ENCODE measurements around the gene SEC24C.

The SEC24C gene

DNA sequence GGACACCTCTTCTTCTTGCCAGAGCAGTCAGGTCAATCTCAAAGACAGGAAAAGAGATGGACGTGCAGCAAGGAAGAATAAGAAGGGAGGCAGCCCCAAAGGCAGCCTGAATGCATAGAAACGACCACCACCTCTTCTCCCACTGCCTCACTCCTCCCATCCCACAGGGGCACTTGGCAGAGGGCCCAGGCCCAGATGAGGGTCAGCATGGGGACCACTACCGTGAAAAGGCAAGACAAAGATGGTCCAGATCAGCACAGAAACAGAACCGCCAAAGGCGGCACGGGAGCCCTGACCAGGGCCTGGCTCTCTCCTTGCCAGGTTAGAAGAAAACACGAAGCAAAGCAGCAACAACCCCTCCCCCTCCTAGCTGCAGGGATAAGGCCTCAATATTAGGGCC is 69.2 kb downstream of the SEC24C start:
- no peak for DNase-seq (ENCODE audit: low read depth)

DNA sequence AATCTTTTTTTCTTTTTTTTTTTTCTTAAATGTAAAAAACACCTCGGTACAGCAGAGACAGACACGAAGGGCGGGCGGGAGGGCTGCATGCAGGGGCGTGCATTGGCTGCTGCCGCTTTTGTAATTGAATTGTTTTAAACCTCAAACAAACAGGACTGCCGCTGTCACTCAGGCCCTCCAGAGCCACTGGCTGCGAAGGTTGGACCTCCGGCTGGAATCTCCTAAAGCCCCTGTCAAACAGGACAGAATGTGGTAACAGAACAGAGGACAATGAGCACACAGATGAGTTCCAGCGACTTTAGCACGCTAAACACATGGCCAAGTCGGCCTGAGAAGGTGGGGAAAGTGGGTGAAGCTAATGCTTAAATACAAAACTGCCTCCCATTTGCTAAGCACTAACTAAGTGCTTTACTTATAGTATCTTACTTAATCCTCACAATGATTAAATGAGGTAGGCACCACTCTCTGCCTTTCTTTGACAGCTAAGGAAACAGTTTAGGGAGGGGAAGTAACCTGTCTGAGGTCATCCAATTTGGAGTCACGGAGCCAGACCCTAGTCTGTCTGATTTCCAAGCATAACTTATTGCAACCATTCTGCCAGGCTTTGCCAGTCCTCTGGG is 70.2 kb downstream of the SEC24C start:
- no peak for DNase-seq (ENCODE audit: low read depth)

DNA sequence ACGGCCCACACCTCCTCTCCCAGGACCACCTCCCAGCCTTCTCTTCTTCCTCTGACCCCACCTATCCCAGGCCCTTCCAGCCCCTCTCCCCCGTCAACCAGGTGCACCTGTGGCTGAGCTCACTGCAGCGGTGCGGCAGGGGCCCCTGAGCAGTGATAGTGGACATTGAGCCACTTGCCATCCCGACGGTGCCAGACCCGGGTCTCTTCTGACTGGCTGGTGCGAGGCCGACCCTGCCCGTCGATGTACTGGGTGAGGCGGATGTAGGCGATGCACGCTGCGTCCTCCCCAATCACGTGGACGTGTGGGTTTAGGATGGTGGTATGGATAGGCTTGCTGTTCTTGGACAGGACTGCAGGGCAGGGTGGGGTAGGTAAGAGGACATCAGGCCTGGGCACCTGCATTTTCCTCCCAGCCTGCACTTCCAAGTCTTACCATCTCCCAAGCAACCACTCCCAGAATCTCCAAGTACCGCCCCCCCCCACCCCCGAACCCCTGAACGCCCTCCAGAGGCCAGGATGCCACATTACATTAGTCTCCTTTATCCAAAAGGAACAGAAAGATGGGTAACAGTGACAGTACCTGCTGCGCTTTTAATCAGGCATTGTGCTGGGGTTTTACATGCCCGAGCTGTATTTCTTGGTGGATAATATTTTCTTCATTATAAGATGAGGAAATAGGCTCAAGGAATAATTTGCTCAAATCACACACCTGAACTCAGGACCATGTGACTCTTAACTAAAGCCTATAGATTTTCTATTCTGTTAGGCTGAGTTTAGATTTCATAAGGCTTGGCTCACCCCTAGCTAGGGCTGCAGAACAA is 70.9 kb downstream of the SEC24C start:
- no peak for DNase-seq (ENCODE audit: low read depth)

DNA sequence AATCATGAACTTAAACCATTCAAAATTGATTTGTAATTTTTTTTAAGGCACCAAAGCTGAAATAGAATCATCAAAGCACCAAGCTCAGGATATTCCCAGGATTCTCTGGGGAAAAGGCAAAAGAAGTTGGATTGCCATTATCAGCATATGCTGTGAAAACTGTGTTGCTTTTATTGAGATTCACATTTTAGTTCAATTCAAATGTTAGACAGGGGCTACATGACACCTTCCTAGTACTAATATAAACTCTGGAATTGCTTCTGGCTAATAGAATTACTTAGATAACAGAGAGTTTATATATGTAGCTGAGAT is 71.5 kb downstream of the SEC24C start:
- no peak for DNase-seq (ENCODE audit: low read depth)

DNA sequence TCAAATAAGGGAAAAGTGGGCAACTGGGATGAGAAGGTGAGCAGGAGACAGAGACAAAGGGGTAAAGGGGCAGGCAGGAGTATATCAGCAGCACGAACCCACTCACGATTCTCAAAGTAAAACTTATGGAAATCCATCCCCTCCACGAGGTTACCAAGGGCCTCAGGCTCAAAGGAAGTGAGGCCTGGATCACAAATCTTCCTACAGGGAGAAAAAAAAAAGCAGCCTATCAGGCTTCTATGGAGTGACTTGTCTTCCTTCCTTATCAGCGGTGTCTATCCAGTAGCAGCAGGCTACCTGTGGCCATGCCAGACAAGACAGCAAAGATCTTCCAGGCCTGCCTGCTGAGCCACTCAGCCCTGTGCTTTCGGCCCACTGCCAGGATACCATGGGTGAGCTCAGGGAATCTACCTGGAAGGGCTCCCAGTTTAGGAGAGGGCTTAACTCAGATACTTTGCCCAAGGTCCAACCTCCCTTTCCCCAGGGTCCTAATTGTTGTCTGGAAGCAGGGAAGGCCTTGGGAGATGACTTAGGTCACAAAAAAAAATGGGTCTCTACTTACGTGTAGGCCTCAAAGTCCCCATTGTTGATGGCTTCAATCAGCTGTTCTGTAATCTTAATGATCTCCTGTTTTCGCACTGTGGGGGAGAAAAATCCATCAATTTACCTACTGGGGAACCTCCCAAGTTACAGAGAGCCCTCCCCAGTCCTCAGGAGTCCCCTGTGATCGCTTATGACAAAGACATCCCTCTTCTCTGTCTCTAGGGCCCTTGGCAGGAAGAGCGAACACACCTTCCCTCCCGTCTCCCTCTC is 73.0 kb downstream of the SEC24C start:
- no peak for DNase-seq (ENCODE audit: low read depth)

DNA sequence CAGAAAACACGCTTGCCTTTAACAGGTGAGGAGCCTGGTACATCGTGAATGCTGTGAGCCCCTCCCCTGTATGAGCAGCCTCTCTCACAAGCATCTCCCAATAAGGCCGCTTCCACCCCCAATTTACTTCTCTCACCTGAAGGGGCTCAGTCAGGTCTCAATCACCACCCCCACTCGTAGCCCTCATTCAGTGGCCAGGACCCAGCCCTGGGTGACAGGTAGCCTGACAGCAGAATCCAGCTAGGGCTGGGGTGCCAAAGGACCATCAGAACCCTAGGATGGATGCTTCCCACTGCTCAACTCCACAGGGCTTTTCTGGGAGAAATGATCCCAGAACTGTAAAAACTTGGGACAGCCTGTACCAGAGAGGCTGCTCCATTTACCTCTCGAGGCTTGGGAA is 73.7 kb downstream of the SEC24C start:
- no peak for DNase-seq (ENCODE audit: low read depth)

DNA sequence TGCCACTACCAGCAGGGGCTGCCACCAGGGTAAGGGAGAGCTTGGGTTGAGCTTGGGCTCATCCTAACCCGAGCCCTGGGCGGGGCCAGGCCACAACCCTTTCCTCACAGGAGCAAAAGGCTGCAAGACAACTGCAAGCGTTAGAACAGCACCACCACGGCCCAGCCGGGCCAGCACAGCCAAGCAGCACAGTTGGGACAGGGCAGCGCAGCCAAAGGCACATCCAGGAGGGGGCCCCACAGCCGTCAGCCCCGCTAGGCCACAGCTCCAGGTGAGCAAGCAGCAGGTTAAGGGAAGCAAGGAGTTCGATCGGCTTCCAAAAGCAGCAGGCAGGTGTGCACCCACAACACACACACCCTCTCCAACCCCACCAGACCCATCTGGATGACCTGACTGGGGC is 74.2 kb downstream of the SEC24C start:
- DNase-seq (ENCODE audit: low read depth) = no peak

DNA sequence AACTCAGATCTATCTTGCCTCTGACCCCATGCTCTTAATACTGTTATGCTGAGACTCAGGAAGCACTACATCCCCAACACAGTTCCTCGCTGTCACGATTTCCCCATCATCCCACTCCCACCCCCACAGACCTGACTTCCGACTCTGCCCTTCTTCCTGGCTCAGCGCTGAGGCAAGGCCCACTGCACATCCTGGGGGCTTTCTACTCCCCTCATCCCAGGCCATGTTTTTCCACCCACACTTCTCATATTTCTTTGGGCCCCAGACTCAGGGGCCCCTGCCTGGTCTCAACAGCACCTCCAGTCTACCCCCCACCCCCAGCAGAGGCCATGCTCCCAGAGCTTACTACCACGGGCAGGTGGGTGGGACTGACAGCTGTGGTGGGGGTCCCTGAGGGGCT is 74.9 kb downstream of the SEC24C start:
- no peak for DNase-seq (ENCODE audit: low read depth)

DNA sequence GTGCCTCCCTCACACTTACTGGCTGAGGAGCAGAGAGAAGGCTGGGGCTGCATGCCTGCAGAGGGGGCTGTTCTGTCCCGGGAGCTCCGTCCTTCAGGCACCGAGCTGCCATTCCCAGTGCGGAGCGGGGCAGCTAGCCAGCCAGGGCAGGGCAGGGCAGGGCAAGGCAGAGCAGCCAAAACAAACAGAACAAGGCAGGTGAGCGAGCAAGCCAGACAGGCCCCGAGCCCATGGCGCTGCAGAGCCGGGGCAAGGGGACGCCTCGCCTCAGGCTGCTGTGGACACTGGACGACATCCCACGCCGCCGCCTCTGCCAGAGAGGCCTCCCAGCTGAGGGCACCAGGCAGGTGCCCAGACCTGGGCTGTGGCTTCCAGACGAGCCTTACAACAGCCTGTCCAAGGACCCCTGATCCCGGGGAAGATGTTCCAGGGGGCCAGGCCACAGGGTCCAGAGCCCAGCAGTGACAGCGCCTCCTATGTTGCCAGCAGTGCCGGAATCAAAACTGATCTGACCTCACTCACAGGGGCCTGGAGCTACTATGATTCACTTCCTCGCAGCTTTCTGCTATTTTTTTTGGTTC is 75.4 kb downstream of the SEC24C start:
- no peak for DNase-seq (ENCODE audit: low read depth)
